ENCODE results near the gene SUB1. TPM values are rescaled to one million over a fixed set of nuclear protein-coding genes. Genes with fewer than 3 reads are reported as not detected.

Gene SUB1
- polyA plus RNA-seq, 3 donors, result 253 to 301 (median 282) TPM

- DNase-seq, result no peak
These were observed 9.8 kb downstream of the SUB1 start for GRCh38 chr5:32595118-32595517.

- DNase-seq, result no peak
These were observed 11.8 kb downstream of the SUB1 start for GRCh38 chr5:32597041-32597629.

- DNase-seq, result no peak
These were observed 13.0 kb downstream of the SUB1 start for GRCh38 chr5:32598260-32598937.

GRCh38 chr5:32598997-32599549 is 13.7 kb downstream of the SUB1 start:
- no peak for DNase-seq

- DNase-seq, result no peak
These were observed 14.8 kb downstream of the SUB1 start for GRCh38 chr5:32600054-32600622.

GRCh38 chr5:32601623-32602295 is 16.4 kb downstream of the SUB1 start:
- DNase-seq, result no peak

- no peak for DNase-seq
These were observed 17.5 kb downstream of the SUB1 start for GRCh38 chr5:32602906-32603305.

- DNase-seq, result no peak
These were observed 19.7 kb downstream of the SUB1 start for GRCh38 chr5:32604800-32605765.

- DNase-seq, result no peak
These were observed 20.4 kb downstream of the SUB1 start for GRCh38 chr5:32605766-32606152.

- DNase-seq, result no peak
These were observed 27.0 kb downstream of the SUB1 start for GRCh38 chr5:32612134-32612888.

GRCh38 chr5:32613050-32613672 is 27.8 kb downstream of the SUB1 start:
- peak; percentile 71 for DNase-seq

- DNase-seq, result no peak
These were observed 29.9 kb downstream of the SUB1 start for GRCh38 chr5:32615236-32615635.

GRCh38 chr5:32618962-32619361 is 33.6 kb downstream of the SUB1 start:
- DNase-seq, result no peak

GRCh38 chr5:32621256-32621655 is 35.9 kb downstream of the SUB1 start:
- DNase-seq, result no peak

- no peak for DNase-seq
These were observed 39.7 kb downstream of the SUB1 start for GRCh38 chr5:32625106-32625505.

- no peak for DNase-seq
These were observed 40.2 kb downstream of the SUB1 start for GRCh38 chr5:32625547-32625946.

GRCh38 chr5:32627219-32627870 is 42.0 kb downstream of the SUB1 start:
- no peak for DNase-seq

GRCh38 chr5:32628049-32628844 is 42.9 kb downstream of the SUB1 start:
- peak; percentile 26 for DNase-seq

All from renal pelvis (tissue), 4 donors.